ENCODE results near the gene PHLDA1.
"Not testable (repeated sequence)": the region's sequence is repeated elsewhere in the genome, so short reads cannot be mapped to it uniquely, and the experiment has no call there.

PHLDA1 gene

DNA sequence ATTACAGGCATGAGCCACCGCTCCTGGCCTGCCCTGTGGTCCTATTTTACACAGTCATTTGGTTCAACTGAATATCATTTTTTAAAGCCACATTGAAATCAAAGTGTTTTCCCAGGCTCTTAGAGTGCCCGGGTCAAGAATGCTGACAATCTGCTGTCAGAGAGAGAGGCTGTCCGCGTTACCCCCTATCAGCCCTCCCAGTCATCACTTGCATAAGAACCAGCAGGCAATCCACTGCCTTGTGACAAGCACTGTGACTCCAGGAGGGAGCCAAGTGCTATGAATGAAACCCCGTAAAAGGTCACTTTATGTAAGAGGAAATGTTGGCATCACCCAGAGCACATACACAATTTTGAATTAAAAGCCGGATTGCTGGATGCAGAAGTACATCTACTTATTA, 13.5 kb downstream of the PHLDA1 start:
- no peak for DNase-seq

DNA sequence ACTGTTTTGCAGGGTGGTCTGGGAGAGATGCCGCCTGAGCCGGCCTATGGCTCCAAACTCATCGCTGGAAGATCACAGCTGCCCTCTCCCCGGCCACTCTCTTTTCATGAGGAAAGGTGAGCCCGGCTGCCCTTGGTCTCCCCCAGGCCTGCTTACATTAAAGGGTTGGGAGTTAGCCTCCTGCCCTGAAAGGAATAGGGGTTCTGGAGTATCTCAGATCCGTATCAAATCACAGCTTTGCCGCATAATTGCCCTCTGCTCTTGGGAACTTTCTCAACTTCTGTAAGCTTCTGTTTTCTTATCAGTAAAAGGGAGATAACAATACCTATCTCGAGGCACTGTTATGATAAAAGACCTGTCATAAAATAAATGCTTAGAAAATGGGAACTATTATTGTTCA, 17.6 kb downstream of the PHLDA1 start:
- DNase-seq, result no peak

DNA sequence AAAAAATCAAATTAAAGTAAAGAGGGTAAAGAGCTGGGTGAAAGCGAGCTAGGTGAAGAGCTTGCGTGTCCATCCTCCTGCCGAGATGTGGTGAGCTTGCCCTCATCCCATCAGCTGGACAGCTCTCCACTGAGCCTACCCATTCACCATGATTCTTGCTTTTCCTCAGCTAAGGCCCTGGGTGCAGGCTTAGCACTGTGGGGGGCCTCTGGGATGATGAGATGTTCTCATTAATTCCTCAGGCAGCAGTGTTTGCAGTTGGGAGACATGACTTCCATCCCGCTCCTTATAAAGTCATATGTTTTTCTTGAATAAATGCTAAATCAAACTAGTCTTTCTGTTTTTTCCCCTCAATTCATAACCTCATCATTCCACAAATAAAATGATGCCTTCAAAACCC, 18.0 kb downstream of the PHLDA1 start:
- DNase-seq, result no peak

DNA sequence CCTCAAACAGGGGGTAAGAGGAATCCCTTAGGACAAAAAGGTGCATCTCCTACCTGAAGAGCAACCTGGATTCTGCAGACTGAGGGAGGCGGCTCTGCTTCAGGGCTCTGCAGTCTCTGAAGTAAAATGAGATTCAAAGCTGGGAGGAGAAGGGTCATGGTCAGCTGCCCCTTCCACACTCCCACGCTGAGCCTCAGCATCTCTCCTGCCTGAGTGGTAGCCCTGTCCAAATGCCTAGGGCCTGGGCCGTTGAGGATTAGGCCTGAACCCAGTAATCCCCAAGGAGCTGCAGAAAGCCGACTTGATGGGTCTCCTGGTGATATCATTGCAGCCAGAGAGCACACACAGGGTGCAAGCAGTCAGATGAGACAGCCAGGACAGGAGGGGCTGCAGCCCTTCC, 18.9 kb downstream of the PHLDA1 start:
- no peak for DNase-seq

DNA sequence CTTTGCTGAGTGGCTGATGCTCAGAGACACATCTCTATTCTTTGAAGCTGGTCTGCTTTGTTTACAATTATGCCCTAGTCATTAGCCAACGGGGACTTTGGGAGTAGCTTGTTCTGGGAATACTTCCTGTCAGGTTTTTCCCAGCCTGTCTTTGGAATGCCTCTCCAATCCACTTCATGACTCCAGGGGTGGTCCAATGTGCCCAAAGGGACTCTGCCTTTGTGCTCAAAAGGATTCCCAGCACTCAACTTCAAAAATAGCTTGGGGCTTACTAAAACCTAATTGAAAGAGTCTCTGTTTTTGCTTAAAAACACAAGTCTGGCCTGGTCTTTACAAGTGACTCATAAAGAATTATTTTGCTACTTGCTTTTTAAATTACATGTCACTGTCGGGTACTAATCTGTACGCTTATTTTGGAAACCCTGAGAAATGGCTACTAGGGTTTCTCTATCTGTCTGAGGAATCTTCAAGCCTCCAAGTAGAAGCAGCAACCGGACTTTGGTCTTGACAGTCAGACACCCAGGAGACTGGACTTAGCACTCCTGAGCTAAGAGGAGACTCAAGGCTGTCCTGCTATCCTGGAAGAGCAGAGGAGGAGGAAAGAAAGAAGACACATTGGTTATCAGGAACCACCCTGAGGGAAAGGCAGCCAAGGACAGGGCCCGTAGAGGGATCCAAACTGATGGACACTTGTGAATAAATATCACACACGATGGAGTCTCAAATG, 20.7 kb downstream of the PHLDA1 start:
- no peak for DNase-seq

DNA sequence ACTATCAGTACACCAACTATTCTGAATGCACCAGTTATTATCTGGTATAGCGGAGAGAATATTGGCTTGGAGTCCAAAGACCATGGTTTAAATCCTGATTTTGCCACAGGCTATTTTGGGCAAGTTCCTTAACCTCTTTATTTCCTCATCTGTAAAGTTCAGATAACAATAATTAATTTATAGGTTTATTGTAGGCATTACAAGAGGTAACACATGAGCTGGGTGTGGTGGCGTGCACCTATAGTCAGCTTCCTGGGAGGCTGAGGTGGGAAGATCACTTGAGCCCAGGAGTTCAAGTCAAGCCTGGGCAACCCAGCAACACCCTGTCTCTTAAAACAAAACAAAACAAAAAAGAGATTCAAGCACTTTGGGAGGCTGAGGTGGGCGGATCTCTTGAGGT, 23.1 kb downstream of the PHLDA1 start:
- DNase-seq, result no peak

DNA sequence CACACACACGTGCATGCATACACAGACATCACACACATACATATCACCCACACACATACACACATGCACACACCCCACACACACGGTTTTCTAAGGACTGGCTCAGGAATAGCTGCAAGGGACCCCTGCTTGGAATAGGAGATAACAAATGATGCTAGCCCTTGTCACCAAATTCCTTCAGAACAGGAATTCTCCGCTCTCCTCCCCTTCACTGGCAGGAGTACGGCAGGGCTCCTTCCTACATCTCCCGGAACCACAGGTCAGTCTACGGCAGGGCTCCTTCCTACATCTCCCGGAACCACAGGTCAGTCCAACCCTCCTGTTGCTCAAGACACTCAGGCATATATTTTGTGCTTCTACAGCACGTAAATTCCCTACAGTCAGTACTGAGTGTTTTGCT, 23.9 kb downstream of the PHLDA1 start:
- DNase-seq, result no peak

DNA sequence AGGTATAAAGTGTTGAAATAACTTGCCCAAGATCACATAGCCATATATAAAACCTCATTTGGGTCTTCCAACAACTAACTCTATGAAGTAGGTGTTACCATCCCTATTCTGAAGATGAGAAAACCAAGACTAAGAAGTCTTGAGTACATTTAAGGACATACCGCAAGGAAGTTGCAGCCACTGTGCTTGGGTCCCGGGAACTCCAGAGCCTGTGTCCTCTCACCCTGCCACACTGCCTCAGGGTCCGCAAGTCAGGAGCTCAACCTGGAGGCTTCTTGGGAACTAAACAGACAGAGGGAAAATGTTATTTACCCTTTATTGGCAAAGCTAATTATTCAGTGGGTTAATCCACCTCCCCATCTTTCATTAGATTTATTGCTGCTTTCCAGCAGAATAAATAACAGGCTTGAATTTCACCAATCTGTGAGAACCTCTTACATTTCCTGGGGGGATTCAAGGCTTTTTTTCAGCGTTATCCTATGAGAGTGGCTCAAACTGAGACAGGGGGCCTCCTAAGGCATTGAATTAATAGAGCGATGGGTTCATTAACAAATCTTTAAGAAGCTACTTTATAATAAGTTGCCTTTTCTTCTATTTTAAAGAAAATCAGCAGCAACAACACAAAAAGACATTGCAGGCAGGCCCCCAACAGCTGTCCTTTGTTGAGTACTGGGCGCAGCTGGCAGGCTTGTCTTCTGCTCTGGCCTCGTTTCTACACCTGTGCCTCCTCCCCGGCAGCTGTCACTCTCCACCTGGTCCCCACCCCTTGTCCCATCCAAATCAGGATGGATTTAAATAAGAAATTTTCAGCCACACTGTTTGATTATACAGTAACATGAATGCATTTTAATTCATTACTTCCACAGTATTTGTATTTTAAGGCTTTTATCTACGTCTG, 25.3 kb downstream of the PHLDA1 start:
- no peak for DNase-seq

DNA sequence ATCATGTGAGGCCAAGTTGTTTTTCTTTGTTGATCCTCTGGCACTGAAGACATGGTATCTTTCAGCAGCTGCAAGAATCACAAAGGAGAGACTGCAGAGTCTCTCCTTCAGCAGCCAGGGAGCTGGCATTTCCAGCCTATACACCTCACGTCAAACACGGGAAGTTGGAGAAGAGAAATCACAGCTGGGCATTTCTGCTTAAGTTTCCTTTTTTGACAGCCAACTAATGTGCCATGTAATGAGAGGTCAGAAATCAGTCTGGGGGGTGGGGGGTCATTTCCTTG, 28.3 kb downstream of the PHLDA1 start:
- no peak for DNase-seq

DNA sequence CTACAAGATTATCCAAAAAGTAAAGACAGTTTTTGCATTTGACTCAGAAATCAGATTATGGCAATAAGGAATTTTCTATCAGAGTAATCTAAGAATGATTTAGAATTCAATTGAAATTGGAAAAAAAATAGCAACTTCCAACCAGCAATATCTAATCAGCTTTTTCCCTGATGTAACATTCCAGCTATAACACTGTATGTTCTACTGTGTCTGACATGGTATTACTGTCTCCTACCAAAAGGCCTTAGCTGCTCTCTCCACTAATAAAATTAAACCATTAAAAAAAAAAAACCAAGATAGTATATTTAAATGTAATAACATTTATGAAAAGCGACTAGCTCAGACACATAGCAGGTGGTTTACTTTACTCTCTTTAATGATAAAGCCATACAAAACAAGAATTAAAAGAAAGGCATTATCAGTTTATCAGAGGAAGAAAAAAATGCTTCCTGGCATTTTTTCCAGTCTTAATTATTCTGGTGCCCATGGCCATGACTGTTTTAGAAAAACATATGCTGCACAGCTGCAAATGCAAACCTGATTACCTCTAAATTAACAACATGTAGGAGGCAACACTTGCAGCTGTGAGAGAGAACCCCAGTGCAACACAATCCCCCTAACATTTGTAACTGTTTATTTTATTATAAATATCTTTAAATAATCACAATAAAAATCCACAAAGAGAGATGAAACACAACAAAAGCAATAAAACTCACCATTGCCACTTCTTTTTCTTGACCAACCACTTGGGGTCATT, 28.8 kb downstream of the PHLDA1 start:
- DNase-seq, result no peak

DNA sequence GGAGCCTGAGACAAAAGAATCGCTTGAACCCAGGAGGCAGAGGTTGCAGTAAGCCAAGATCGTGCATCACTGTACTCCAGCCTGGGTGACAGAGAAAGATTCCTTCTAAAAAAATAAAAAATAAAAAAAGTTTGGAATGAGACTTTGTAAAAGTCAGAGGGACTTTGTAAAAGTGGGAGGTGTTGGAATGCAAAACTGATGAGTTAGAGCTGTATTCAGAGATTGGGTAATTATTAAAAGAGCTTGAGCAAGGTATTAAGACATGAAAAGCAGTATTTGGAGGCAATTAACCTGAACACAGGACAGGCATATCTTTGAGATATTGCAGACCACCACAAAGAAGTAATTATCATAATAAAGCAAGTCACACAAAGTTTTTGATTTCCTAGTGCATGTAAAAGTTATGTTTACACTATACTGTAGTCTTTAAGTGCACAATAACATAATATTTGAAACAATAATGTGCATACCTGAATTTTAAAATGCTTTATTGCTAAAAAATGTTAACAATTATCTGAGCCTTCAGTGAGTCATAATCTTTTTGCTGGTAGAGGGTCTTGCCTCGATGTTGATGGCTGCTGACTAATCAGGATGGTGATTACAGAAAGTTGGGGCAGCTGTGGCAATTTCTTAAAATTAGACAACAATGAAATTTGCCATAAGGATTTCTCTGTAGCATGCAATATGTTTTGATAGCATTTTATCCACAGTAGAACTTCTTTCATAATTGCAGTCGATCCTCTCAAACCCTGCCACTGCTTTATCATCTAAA, 33.1 kb downstream of the PHLDA1 start:
- DNase-seq, result no peak

DNA sequence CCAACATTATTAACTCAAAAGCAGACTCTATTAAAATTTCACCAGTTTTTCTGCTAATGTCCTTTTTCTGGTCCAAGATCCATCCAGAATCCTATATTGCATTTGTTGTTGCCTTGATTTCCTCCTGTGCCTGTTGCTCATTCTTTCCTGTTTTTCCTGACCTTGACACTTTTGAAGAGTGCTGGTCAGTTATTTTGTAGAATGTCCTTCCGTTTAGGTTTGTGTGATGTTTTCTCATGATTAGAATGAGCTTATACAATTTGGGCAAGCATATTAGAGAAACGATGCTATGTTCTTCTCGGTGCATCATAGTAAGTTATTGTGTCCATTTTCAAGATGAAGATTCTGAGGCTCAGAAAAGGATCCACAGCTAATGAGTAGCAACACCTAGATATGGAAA, 33.9 kb downstream of the PHLDA1 start:
- DNase-seq, result no peak

DNA sequence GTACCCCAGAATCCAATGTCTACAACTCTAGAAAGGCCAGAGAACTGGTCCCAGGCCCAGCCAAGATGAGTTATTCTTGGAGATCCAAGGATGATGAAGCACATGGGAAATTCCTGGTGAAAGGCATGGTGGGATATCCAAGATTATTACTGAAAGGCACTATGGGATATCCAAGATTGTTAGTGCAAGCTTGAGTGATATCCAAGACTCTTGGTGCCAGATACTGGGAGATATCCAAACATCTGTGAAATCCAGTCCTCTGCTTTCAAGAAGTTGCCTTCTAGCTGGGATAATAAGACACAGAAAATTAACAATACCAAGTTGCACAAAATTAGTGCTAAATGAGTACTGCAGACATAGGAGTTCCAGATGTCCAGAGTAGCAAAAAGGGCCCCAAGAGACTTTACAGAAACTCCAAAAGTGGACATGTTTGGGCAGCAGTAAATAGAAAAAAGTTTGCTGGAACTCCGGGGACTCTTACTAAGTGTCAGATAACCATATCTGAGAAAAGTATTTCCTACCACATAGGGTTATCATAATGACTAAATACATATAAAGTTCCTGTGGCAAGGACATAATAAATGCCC, 34.6 kb downstream of the PHLDA1 start:
- DNase-seq, result no peak

DNA sequence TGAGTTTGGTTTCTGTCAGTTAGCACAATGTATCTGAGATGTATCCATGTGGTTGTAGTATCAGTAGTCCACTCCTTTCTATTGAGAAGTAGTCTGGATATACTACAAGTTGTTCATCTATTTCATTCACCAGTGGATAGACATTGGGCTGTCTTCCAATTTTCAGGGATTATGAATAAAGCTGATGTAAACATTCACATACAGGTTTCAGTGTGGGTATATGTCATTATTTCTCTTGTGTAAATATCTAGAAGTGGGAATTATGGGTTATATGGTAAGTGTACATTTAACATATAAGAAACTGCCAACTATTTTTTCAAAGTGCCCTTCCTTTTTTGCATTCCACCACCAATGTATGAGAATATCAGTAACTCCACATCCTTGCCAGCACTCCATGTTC, 35.9 kb downstream of the PHLDA1 start:
- DNase-seq, result no peak

DNA sequence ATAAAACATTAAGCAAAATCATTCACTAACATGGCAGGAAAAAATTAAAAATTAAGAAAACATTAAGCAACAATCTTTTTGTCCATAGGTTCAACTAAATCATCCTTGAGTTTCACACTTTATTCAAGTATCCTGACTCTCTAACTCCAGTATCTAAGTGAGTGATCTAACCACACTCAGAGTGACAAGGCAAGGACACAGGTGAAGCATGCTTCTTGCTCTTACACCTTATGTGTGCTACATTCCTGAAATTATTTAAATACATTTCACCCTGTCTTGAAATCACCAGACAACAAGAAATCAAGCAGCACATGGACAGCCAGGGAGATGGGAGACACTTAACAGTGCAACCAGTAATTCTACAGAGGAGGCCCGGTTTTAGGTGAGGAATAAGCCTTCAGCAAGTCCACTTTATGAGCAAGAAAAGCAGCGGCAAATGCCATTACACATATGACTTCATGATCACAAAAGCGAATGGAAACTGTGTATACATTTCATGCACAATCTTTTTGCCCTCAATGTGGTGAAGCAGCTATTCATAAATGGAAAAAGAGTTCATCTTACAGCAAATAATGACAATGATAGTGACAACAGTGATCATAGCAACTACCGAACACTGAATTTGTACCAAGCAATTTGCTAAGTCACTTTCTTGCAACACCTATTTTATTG, 37.4 kb downstream of the PHLDA1 start:
- DNase-seq, result no peak

DNA sequence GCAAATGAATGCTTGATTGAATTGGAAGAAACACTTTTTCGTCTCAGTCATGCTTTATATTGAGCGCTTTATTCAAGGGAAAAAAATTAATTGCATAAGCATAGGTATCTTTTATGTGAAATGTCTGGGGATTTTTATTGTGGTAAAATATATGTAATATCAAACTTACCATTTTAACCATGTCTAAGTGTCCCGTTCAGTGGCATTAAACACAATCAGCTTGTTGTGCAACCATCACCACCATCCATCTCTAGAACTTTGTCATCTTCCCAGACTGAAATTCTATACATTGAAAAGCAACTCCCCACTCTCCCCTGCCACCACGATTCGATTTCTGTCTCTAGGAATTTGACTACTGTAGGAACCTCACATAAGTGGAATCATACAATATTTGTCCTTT, 39.8 kb downstream of the PHLDA1 start:
- DNase-seq, result no peak

DNA sequence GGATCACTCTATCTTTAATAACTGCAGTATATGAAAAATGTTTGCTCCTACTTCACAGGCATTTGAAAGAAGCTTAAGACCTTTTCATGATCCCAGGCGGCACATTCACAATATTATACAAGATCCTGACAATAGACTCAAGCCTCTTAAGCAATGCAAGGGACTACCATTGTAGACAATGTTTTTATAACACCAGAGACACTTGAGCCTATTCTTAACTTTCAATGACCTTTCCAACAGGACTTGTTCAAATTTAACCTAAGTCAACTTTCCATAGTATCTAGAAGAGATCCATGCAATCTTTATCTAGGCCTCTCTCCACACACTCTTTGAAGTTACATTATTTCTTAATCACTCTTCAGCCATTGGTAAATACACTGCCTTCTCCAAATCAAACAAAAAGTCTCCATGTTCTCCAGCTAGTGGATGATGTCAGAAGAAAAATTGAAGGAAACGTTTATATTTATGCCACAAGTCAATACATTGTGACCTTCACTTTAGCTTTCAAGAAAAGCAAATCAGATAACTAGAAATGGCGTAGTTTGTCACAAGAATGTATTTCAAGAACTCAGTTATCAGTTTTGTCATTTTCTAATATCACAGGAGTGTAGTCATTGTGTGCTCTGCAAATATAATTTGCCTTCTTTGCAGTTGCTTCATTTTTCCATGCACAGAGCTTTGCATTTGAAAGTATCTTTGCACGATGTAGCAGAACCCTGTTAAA, 41.2 kb downstream of the PHLDA1 start:
- no peak for DNase-seq

DNA sequence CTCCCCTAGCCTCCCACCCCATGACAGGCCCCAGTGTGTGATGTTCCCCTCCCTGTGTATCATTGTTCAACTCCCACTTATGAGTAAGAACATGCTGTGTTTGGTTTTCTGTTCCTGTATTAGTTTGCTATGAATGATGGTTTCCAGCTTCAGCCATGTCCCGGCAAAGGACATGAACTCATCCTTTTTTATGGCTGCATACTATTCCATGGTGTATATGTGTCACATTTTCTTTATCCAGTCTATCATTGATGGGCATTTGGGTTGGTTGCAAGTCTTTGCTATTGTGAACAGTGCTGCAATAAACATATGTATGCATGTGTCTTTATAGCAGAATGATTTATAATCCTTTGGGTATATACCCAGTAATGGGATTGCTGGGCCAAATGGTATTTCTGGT, 43.9 kb downstream of the PHLDA1 start:
- not testable (repeated sequence) for DNase-seq

DNA sequence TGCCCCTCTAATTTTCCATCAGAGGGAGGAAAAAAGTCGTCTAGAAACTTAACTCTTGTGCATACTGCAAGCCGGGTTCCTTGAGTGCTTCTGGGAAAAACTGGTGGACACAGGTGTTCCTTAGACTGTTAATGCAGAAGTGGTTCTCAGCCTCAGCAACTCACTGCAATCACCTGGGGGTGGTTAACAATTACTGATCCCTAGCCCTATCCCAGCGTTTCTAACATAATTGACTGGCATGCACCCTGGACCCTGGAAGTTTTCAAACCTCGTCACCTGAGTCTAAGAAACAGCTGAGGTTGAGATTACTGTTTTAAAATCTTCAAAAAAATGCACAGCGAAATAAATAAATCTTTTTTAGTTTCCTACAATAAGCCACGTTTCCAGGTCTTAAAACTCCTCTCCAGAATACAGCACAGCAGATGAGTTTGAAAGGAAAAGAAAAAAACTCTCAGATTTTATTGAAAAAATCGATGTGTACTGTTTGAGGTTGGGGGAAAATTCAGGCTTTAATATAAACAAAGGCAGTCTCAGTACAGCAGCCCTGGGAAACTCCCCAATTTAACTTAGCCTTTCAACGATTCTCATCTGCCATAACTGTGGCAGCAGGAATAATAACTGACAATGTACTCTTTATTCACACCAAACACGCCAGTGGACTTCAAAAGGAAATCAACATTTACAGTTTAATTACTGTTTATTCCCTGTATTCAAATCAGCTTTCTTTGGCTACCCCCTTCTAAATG, 45.4 kb downstream of the PHLDA1 start:
- no peak for DNase-seq

DNA sequence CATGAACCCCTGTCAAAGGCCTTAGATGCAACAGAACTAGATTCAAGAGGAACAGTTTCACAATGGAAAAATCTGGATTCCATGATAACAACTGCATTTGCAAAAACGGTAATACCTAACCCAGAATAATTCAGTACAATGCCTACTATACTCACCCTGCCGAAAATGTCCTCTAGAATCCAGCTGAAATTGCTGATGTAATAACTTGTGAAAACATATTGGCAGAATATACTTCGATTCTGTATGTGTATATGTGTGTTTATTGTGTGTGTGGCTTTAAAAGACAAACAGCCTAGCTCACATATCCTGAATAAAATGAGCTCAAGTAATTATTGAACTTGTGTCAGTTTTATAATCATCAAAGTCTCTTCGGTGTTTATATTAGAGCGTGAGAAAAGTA, 46.0 kb downstream of the PHLDA1 start:
- no peak for DNase-seq
